NCI-H774 (cell line): ENCODE data around the gene PIH1D2.
A peak's percentile ranks its signal among the peaks of the same experiment; 100 is the strongest.
"Not testable (repeated sequence)": the region's sequence is repeated elsewhere in the genome, so short reads cannot be mapped to it uniquely, and the experiment has no call there.

Experiments
- DNase-seq: peaks from one replicate; lab custom pipeline; 2025; lab: John Stamatoyannopoulos, UW

The PIH1D2 gene

DNA sequence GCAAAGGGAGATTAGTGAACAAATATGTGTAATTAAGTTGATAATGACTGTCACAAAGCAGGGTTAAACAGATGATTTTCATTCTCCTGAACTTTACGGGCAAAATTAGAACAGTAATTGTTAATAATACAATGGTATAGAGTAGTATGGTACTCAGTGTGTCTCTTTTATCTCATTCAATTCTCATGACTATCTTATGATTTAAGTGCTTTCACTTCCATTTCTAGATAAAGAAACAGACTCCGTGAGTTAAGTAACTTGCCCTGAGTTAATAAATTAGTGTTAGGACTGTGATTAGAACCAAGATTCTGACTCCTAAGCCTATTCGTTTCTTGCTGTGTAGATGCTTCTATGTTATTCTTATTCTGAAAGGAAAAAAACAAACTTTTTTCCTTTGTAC is 22.0 kb downstream of the PIH1D2 start:
- no peak for DNase-seq

DNA sequence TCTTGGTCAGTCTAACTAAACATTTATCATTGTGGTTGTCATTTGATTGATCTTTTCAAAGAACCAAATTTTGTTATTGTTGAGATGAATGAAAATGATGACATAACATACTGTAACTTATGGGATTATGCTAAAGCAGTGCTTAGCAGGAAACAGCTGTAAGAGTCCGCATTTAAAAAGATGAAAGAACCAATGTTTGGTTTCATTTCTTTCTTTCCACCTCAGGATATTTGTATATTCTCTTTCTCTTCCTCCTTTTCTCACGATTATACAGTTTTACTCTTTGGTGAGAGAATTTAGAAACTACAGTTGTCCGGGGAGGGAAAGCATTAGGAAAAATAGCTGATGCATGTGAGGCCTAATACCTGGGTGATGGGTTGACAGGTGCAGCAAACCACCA is 23.1 kb downstream of the PIH1D2 start:
- DNase-seq = no peak

DNA sequence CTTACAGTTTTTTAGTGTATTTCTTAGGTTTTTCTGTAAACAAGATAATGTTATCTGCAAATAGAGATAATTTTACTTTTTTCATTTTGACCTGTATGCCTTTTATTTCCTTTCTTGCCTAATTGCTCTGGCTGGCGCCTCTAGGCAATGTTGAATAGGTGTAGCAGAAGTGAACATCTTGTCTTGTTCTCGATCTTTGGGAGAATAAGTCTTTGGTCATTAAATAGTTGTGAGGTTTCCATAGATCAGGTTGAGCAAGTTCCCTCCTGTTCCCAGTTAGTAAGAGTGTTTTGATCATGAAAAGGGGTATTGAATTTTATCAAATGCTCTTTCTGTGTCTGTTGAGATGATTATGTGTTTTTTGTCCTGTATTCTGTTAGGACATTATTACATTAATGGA is 24.0 kb downstream of the PIH1D2 start:
- DNase-seq = no peak

DNA sequence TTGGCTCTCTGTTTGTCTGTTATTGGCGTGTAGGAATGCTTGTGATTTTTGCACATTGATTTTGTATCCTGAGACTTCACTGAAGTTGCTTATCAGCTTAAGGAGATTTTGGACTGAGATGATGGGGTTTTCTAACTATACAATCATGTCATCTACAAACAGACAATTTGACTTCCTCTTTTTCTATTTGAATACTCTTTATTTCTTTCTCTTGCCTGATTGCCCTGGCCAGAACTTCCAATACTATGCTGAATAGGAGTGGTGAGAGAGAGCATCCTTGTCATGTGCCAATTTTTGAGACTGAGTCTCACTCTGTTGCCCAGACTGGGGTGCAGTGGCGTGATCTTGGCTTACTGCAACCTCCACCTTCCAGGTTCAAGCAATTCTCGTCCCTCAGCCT is 25.6 kb downstream of the PIH1D2 start:
- DNase-seq = not testable (repeated sequence)

DNA sequence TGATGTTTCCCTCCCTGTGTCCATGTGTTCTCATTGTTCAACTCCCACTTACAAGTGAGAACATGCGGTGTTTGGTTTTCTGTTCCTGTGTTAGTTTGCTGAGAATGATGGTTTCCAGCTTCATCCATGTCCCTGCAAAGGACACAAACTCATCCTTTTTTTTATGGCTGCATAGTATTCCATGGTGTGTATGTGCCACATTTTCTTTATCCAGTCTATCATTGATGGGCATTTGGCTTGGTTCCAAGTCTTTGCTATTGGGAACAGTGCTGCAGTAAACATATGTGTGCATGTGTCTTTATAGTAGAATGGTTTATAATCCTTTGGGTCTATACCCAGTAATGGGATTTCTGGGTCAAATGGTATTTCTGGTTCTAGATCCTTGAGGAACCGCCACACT is 27.2 kb downstream of the PIH1D2 start:
- DNase-seq = not testable (repeated sequence)

DNA sequence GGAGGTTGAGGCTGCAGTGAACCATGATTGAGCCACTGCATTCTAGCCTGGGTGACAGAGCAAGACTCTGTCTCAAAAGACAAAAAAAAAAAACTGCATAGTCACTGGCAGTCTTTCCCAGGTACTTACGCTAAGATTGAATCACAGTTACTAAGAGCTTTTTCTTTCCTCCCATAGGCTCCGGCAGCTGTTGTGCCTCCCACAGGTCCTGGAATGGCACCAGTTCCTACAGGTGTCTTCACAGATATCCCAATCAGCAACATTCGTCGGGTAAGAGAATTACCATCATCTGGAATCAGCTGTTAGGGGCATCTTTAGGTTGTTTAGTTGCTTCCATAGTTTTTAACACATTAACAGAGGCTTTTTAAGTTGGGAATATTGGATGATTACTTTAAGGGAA is 28.9 kb downstream of the PIH1D2 start:
- DNase-seq = no peak

DNA sequence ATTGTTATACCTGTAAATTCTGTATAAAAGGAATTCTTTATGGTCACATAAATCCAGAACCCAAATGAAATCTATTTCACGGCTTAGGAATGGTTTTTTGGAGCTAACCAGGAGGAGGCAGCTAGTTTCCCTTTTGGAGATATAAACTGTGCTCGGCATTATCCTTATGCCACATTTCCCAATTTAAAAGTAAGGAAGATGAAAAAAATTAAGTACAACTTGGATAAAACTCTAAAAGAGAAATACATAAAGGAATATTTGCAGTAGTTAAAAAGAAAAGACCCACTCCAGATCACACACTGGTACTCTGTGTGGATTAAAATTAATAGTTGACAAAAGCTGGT is 30.9 kb downstream of the PIH1D2 start:
- DNase-seq = no peak

DNA sequence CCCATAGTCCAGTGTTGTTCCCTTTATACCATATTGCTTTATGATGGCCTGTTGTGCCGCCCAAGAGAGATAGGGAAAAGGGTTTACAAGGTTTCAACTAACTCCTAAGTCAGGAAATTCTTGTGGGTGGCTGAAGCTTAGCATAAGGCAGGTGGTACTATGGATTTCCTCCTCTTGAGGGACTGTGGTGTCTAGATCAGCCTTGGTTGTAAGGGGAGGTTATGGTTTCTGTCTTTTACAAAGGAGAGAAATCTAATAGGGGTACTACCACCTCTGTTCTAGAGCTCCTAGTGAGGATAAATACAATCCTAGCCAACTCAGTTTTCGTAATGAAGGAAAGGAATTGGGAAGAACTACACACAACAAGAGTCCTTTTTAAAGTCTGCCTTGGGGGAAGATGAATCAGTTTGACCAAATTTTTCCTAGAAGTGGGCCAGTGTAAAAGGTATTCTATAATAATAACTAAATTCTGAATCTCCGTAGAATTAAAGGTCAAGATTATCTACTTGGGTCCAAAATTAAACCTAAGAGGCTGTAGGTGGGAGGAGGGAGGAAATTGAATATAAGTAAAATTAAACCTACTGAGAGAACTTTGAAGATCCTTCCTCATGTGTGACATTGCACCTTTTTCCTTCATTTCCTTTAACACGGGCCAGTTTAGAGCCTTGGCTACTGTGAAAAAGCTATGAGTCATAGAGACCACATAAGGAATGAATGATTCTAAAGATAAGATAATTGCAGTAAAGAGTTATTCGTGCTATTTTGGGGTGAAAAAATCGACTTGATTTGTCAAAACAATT is 31.5 kb downstream of the PIH1D2 start:
- DNase-seq = no peak

DNA sequence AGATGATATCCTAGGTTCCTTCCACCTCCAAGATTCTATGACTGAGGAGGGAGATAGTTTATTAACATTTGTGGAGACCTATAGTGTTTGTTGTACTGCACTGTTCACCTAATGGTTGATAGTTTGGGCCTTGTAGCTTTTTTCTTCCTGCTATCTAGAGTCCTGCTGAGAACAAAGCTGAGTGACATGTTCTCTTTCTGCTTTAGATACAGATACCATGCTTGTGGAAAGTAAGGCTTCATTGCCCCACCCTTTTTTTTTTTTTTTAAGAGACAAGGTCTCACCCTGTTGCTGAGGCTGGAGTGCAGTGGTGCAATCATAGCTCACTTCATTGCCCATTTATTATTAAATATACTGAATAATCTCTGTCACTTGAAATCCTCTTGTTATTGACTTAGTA is 36.3 kb downstream of the PIH1D2 start:
- DNase-seq = no peak

DNA sequence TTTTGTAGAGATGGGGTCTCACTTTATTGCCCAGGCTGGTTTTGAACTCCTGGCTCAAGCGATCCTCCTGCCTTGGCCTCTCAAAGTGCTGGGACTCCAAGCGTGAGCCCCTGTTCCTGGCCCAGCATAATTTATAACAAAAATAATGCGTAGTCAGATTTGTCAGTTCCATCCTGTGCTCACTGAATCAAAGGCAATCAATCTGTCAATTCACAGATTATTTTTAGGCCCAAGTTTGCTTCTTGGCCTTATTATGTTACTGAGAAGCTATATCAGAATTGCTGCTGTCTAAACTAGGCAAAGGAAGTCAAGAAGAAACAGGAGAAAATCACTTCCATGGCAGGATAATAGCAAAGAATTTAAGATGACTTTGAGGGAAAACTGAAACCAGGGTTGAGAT is 39.9 kb downstream of the PIH1D2 start:
- no peak for DNase-seq

DNA sequence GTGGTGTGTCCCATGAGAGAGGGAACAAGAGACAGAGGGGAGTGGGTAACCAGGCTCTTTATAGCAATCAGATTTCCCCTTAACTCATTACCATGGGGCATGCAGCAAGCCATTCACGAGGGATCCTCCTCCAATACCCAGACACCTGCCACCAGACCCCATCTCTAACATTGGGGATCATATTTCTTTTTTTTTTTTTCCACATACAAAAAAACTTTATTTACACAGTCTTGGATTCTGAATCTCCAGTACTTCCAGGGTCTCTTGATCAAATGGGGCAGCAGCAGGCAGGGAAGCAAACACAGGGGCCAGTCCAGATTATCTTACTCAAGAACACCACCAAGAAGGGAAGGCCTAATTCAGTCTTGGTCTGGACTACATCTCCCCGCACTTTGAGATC is 44.4 kb downstream of the PIH1D2 start:
- DNase-seq = no peak

DNA sequence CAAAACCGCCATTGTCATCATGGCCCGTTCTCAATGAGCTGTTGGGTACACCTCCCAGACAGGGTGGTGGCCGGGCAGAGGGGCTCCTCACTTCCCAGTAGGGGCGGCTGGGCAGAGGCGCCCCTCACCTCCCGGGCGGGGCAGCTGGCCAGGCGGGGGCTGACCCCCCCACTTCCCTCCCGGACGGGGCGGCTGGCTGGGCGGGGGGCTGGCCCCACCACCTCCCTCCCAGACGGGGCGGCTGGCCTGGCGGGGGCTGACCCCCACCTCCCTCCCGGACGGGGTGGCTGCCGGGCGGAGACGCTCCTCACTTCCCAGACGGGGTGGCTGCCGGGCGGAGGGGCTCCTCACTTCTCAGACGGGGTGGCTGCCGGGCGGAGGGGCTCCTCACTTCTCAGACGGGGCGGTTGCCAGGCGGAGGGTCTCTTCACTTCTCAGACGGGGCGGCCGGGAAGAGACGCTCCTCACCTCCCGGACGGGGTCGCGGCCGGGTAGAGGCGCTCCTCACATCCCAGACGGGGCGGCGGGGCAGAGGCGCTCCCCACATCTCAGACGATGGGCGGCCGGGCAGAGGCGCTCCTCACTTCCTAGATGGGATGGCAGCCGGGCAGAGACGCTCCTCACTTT is 46.9 kb downstream of the PIH1D2 start:
- DNase-seq = not testable (repeated sequence)

DNA sequence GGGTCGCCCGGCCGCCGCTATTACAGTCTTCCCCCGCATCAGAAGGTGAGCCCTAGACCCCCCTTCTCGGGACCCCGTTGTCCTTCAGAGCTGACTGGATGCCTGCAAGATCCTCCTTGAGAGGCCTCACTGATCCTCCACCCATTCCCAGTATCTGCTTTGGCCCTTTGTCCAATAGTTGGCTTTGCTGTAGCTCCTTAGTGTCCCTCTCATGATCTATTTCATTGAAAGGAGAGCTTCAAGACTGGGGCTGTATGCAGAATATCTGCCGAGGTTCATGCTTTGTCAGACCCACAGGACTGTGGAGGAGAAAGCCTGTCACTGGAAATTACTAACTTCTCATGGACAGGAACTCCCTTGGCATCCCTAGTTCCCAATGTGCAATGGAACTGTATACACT is 48.1 kb downstream of the PIH1D2 start:
- DNase-seq = no peak

DNA sequence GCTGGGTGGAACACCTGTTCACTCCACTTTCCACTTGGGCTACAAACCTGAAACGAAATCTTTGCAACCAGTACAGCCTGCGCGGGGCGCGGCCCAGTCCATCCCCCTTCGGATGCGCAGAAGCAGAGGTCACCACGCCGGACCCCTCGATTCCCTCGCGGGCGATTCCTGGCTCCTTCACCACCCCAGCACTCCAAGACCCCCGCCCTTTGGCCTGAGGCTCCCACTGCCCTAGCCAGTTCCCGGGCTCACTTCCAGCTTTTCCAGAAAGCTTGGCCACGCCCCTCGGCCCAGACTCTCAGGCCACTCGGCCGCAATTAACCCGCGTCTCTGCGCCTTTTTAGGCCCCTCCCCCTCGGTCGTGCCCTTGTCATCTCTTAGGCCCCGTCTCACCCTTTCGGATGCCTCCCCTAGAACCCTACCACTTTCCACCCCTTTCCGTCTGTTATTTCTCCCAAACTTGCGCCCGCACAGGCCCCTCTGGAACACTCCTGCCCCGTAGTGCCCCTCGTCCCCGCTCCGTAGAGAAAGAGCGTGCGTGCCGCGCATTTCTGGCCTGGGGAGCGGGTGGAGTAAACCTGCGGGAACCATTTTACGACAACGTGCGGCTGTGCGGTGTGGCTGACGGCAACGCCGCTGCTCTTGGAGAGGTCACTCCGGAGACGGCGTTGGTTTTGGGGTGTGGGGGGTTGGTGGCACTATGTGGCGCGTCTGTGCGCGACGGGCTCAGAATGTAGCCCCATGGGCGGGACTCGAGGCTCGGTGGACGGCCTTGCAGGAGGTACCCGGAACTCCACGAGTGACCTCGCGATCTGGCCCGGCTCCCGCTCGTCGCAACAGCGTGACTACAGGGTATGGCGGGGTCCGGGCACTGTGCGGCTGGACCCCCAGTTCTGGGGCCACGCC is 48.8 kb downstream of the PIH1D2 start, which contains the start of gene DLAT:
DLAT (plus strand) TSS at position 636 of the 906 bp plus-strand sequence; CDS start at position 701, 65 bp downstream.
- DNase-seq = peak; percentile 92

DNA sequence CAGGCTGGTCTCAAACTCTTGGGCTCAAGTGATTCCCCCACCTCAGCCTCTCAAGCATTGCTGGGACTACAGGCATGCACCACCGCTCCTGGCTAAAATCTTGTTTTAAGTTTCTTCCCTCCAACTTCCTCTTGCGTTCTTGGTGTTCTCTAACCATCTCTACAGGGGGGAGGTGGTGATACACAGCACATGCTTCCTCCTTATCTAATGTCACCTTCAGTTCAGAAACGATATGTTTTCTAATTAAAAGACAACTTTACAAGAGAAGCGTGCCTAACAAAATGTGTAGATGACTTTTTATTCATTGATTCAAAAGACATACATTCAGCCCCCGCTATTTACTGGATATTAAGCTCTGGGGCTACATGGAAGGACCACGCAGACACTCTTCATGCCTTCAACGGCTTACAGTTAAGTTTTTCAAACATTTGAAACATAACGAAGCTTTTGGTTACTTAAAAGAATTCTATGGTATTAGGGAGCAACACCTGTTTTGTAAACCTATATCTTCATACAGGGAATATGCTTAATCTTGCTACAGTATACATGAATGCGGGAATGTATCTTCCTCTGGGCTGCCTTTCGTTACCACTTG is 49.5 kb downstream of the PIH1D2 start:
- DNase-seq = no peak

DNA sequence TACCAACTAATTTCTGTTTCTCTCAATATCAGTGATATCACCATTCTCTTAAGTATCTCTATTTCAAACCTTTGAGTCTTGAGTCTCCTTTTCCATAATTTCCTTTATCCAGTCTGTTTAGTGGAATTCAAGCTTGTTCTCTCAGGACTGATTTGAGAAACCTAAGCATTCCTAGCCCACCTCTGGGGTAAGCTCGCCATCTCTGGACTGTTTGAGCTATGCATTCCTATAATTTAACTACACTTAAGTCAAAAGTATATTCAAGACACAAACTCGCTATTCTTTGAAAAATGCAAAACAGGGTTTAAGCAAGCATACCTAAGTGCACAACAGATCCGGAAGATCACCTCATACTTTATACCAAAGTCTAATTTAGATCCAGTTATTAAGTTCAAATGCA is 50.7 kb downstream of the PIH1D2 start:
- no peak for DNase-seq

DNA sequence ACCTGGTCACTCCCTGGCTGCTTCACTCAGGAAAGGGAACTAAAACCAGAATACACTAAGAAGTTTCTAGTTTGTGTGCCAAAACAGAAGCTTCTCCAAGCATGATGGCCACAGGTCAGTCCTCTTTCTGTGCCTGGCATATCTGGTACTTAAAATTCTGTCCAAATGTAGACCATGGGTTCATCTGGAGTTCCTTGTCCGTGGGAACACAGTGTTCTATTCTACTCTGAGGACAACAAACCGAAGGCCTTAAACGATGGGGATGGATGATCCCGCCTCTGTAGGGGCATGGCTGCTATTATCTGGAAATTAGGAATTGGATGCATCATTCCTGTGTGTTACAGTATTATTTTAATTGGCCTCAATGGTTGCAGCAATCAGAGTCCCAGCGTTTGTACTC is 54.8 kb downstream of the PIH1D2 start:
- DNase-seq = no peak
